Neuronal stem cell (in vitro differentiated cells): ENCODE measurements around the gene SLC22A17.
A peak's percentile ranks its signal among the peaks of the same experiment; 100 is the strongest.

Source experiments
- DNase-seq: peaks from one replicate; pipeline ENCODE4 v3.0.0-alpha.2; 2013; ENCODE audit warnings: low spot score
- H2AFZ ChIP-seq: one replicate; pipeline ENCODE4 v1.6.1; 2013; ENCODE audit warnings: mild to moderate bottlenecking, low read length, inconsistent platforms
- H2AK5ac ChIP-seq: 2 replicates; pipeline ENCODE4 v1.6.1; 2013; ENCODE audit warnings: low read depth, mild to moderate bottlenecking, inconsistent platforms, low read length, moderate library complexity, mixed read lengths
- H2BK120ac ChIP-seq: 2 replicates; pipeline ENCODE4 v1.6.1; 2013; ENCODE audit warnings: low read depth, mild to moderate bottlenecking, inconsistent platforms, low read length, moderate library complexity, mixed read lengths
- H2BK12ac ChIP-seq: one replicate; pipeline ENCODE4 v1.6.1; 2013; ENCODE audit warnings: low read length, inconsistent platforms
- H2BK15ac ChIP-seq: 2 replicates; pipeline ENCODE4 v1.6.1; 2013; ENCODE audit warnings: mild to moderate bottlenecking, low read length, inconsistent platforms, mixed read lengths
- H2BK5ac ChIP-seq: one replicate; pipeline ENCODE4 v1.6.1; 2013; ENCODE audit warnings: inconsistent platforms, mild to moderate bottlenecking, low read length, moderate library complexity
- H3K14ac ChIP-seq: one replicate; pipeline ENCODE4 v1.6.1; 2013; ENCODE audit warnings: low read length, inconsistent platforms
- H3K18ac ChIP-seq: 2 replicates; pipeline ENCODE4 v1.6.1; 2013; ENCODE audit warnings: low read length, inconsistent platforms
- H3K23ac ChIP-seq: 2 replicates; pipeline ENCODE4 v1.6.1; 2013; ENCODE audit warnings: low read depth, mild to moderate bottlenecking, mixed read lengths, low read length, inconsistent platforms; ENCODE audit not compliant: poor library complexity
- H3K27ac ChIP-seq: replicated peaks from 3 replicates; pipeline ENCODE4 v1.5.1; 2013; ENCODE audit warnings: low read length, inconsistent platforms
- H3K27me3 ChIP-seq, 3 experiments: 2 replicates each; pipeline ENCODE4 v1.6.1; 2013; ENCODE audit warnings: low read length in 3 of 3, mild to moderate bottlenecking in 2 of 3, inconsistent platforms in 1 of 3, low read depth in 1 of 3, mixed read lengths in 1 of 3, moderate library complexity in 1 of 3; ENCODE audit not compliant: control insufficient read depth in 3 of 3, insufficient read depth in 3 of 3
- H3K36me3 ChIP-seq, 2 donors: replicated peaks in 1 of 2; 2 replicates each; pipeline ENCODE4 v1.6.1; 2013; ENCODE audit warnings: low read length in 2 of 2; ENCODE audit not compliant: control insufficient read depth in 2 of 2, insufficient read depth in 2 of 2
- H3K4ac ChIP-seq: 2 replicates; pipeline ENCODE4 v1.6.1; 2013; ENCODE audit warnings: inconsistent platforms, mild to moderate bottlenecking, low read length, moderate library complexity
- H3K4me1 ChIP-seq, 2 donors: 1 replicate in 1 of 2; 2 replicates in 1 of 2; pipeline ENCODE4 v1.6.1; 2013; ENCODE audit warnings: low read length in 2 of 2, low read depth in 1 of 2; ENCODE audit not compliant: control insufficient read depth in 2 of 2, insufficient read depth in 1 of 2
- H3K4me2 ChIP-seq: one replicate; pipeline ENCODE4 v1.6.1; 2013; ENCODE audit warnings: mild to moderate bottlenecking, low read length, inconsistent platforms; ENCODE audit not compliant: insufficient read depth, poor library complexity, severe bottlenecking
- H3K4me3 ChIP-seq, 2 donors: 2 replicates each; pipeline ENCODE4 v1.5.1; 2013; ENCODE audit warnings: low read length in 2 of 2, mild to moderate bottlenecking in 2 of 2, inconsistent platforms in 1 of 2, moderate library complexity in 1 of 2
- H3K79me1 ChIP-seq: one replicate; pipeline ENCODE4 v1.6.1; 2013; ENCODE audit warnings: low read depth, mild to moderate bottlenecking, inconsistent platforms, low read length, moderate library complexity
- H3K9ac ChIP-seq: one replicate; pipeline ENCODE4 v1.6.1; 2013; ENCODE audit warnings: mild to moderate bottlenecking, low read depth, low read length, inconsistent platforms; ENCODE audit not compliant: poor library complexity
- H3K9me3 ChIP-seq, 2 donors: replicated peaks in 1 of 2; 2 replicates each; pipeline versions ENCODE3 to v1.6.1; 2013; ENCODE audit warnings: low read length in 2 of 2, mild to moderate bottlenecking in 2 of 2, inconsistent platforms in 1 of 2, low read depth in 1 of 2, mixed read lengths in 1 of 2, moderate library complexity in 1 of 2; ENCODE audit not compliant: control insufficient read depth in 2 of 2, insufficient read depth in 1 of 2
- H4K8ac ChIP-seq: one replicate; pipeline ENCODE4 v1.6.1; 2013; ENCODE audit warnings: low read depth, mild to moderate bottlenecking, inconsistent platforms, low read length, moderate library complexity
- H4K91ac ChIP-seq: one replicate; pipeline ENCODE4 v1.6.1; 2013; ENCODE audit warnings: low read length, low read depth, mild to moderate bottlenecking, inconsistent platforms; ENCODE audit not compliant: poor library complexity
- WGBS, 2 donors: extraction: QIAGEN DNeasy Blood & Tissue Kit; methylation state at CpG; one replicate each; pipeline ENCODE4 v1.1.7; 2013; ENCODE audit warnings: missing lambda C conversion rate in 2 of 2, mixed read lengths in 1 of 2; ENCODE audit not compliant: insufficient read length in 2 of 2, insufficient replicate concordance in 1 of 2; ENCODE audit errors: extremely low coverage in 2 of 2; 5-methylcytosine and 5-hydroxymethylcytosine counted together

Gene SLC22A17

DNA sequence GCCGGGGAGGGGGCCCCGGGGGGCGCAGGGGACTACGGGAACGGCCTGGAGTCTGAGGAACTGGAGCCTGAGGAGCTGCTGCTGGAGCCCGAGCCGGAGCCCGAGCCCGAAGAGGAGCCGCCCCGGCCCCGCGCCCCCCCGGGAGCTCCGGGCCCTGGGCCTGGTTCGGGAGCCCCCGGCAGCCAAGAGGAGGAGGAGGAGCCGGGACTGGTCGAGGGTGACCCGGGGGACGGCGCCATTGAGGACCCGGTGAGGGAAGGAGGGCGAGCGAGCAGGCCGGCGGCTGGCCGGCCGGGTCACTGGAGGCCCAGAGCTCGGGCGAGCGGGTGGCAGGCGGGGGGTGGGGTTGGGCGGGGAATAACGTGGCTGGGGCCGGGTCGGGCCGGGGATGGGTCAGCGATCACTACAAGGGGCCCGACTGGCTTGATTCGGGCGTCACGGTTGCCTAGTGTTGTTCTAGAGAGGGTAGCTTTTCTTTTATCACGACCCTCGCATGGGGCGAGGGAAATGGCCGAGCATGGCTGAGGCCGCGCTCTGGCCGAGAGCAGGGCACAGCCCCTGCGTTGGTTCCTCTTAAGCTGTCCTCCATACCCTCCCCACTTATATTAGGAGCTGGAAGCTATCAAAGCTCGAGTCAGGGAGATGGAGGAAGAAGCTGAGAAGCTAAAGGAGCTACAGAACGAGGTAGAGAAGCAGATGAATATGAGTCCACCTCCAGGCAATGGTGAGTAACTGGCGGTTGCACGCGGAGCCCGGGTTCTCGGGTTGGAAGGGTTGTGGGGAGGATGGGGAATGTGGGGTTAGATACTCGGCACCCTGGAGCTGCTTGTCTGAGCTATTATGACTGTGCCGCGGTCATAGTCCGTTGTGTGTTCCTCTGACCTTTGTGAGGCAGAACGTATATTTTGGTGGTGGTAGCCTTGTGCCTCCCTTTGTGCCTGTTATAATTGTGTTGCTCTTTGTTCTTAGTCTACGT is 30.8 kb downstream of the SLC22A17 start:
- Histone ChIP-seq H3K36me3 (peaks cover 25 to 56% of the 10 kb centered on the region in 2 donors), H2AK5ac (peak overlapping the region; percentile 97), H4K8ac (no peak overlapping the region), H3K14ac (peak overlapping the region; percentile 31), H2BK12ac (no peak overlapping the region), H3K27ac (peak overlapping the region; percentile 86), H3K18ac (peak overlapping the region; percentile 97), H2BK120ac (no peak overlapping the region), H3K4me2 (peak overlapping the region; percentile 61), H3K4me3 (peak overlapping the region; percentile 84 to 88), H3K23ac (no peak overlapping the region), H3K9me3 (no peaks in the 10 kb centered on the region), H3K9ac (peak overlapping the region; percentile 95), H2BK5ac (peak overlapping the region; percentile 79), H3K79me1 (peaks cover 7% of the 10 kb centered on the region), H4K91ac (no peak overlapping the region), H3K4ac (peak overlapping the region; percentile 72), H2AFZ (peak overlapping the region; percentile 48), H3K4me1 (peaks cover 11 to 14% of the 10 kb centered on the region in 2 donors), H3K27me3 (no peaks in the 10 kb centered on the region), H2BK15ac (no peak overlapping the region)
- peak; percentile 18 for DNase-seq
- WGBS, 2 donors: no CpG with 5 or more reads among the region's 64 CpGs

- H3K4me2 ChIP-seq: peak within 1 kb of the TSS; percentile 61
- peak within 1 kb of the TSS; percentile 3 for H4K91ac ChIP-seq
- peaks cover 25 to 51% of the 10 kb centered on the region in 2 donors for H3K36me3 ChIP-seq
- peak within 1 kb of the TSS; percentile 79 for H2BK5ac ChIP-seq
- DNase-seq: peak; percentile 100
- no peaks in the 10 kb centered on the region for H3K9me3 ChIP-seq
- peak within 1 kb of the TSS; percentile 84 to 88 for H3K4me3 ChIP-seq
- peaks cover 7% of the 10 kb centered on the region for H3K79me1 ChIP-seq
- peak within 1 kb of the TSS; percentile 97 for H2AK5ac ChIP-seq
- peak within 1 kb of the TSS; percentile 95 for H3K9ac ChIP-seq
- no peak within 1 kb of the TSS for H2BK12ac ChIP-seq
- H2BK120ac ChIP-seq: no peak within 1 kb of the TSS
- peak within 1 kb of the TSS; percentile 60 for H2AFZ ChIP-seq
- H4K8ac ChIP-seq: peak within 1 kb of the TSS; percentile 99
- H2BK15ac ChIP-seq: peak within 1 kb of the TSS; percentile 5
- peak within 1 kb of the TSS; percentile 10 for H3K23ac ChIP-seq
- WGBS, 2 donors: no CpG with 5 or more reads among the region's 63 CpGs
- peak within 1 kb of the TSS; percentile 89 for H3K27ac ChIP-seq
- peak within 1 kb of the TSS; percentile 31 for H3K14ac ChIP-seq
- peak within 1 kb of the TSS; percentile 72 for H3K4ac ChIP-seq
- peaks cover 11 to 14% of the 10 kb centered on the region in 2 donors for H3K4me1 ChIP-seq
- no peaks in the 10 kb centered on the region for H3K27me3 ChIP-seq
- H3K18ac ChIP-seq: peak within 1 kb of the TSS; percentile 97
These were observed 31.8 kb downstream of the SLC22A17 start, which contains the start of gene PABPN1 for GRCh38 chr14:23320584-23321571. PABPN1 (plus strand) TSS chr14:23321457; CDS start chr14:23321470, 13 bp downstream.

DNA sequence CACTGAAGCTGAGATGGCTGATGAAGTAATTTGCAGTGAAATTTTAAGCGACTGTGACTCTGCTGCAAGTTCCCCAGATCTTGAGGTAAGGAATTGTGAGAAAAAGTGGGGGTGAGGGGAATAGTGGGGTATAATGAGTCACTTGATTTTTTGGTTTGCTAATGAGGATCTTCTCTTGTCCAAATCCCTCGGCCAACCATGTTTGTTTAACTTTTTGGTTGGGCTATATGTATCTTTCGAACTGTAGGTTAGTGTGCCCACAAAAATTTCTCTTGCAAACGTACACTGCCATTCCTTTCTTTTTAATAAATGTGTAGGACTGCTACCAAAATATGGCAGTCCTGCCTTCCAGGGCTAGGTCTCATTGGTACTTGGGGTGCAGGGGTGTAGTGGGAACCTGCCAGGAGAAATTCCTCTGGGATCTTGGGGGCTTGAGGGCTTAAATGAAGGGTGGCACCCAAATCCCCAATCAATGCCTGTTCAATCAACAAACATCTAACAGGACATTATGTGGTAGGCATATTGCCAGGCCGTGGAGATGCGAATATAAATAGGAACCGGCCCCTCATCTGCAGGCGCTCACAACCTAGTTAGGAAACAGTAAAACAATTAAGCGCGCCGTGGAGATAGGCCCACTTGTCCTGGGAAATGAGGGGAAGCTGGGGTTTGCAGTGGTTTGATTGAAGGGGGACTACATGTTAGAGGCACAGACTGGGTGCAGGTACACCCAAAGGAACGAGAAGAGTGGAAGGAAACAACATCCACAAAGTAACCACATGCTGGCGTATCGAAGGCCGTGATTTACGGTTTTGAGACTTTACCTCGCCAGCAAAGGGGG is 32.7 kb downstream of the SLC22A17 start:
- Histone ChIP-seq H3K4ac (peak overlapping the region; percentile 26), H2BK12ac (no peak overlapping the region), H3K14ac (no peak overlapping the region), H3K9ac (no peak overlapping the region), H3K27me3 (no peaks in the 10 kb centered on the region), H3K36me3 (peaks cover 24 to 47% of the 10 kb centered on the region in 2 donors), H2BK120ac (no peak overlapping the region), H4K8ac (peak overlapping the region; percentile 99), H3K27ac (peak overlapping the region; percentile 89), H2BK5ac (peak overlapping the region; percentile 17), H4K91ac (peak overlapping the region; percentile 3), H3K18ac (no peak overlapping the region), H2AFZ (peak overlapping the region; percentile 60), H3K4me3 (peak overlapping the region; percentile 45 to 88), H3K9me3 (no peaks in the 10 kb centered on the region), H2BK15ac (peak overlapping the region; percentile 5), H3K23ac (no peak overlapping the region), H3K4me2 (peak overlapping the region; percentile 20), H3K4me1 (peaks cover 11 to 14% of the 10 kb centered on the region in 2 donors), H2AK5ac (peak overlapping the region; percentile 3), H3K79me1 (peaks cover 7% of the 10 kb centered on the region)
- no CpG with 5 or more reads among the region's 17 CpGs for WGBS, 2 donors
- DNase-seq: no peak
